RCC 7860 (cell line): ENCODE measurements around the gene CEP95.

ENCODE experiments used
- DNase-seq: peaks from one replicate; pipeline ENCODE4 v3.0.0-alpha.2; 2015; ENCODE audit warnings: low spot score
- FAIRE-seq: peaks from 2 replicates; lab custom pipeline; 2012; peaks lifted over from hg19 to GRCh38; lab: Jason Lieb, UNC

CEP95 gene

GRCh38 chr17:64508683-64509082 lies 1.9 kb downstream of the CEP95 start:
- DNase-seq (no peak), FAIRE-seq (no peak)

DNA sequence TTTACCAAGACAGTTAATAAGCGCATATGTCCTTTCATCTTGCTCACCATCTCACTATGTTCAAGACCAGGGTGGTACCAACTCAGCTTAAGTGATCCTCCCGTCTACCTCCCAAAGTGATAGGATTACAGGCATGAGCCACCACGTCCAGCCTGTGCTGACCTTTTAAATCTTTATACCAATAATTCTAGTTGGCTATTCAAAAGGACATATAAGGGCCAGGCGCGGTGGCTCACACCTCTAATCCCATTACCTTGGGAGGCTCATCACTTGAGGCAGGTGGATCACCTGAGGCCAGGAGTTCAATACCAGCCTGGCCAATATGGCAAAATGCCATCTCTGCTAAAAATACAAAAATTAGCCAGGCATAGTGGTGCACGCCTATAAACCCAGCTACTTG lies 2.4 kb downstream of the CEP95 start:
- DNase-seq (no peak), FAIRE-seq (no peak)

DNA sequence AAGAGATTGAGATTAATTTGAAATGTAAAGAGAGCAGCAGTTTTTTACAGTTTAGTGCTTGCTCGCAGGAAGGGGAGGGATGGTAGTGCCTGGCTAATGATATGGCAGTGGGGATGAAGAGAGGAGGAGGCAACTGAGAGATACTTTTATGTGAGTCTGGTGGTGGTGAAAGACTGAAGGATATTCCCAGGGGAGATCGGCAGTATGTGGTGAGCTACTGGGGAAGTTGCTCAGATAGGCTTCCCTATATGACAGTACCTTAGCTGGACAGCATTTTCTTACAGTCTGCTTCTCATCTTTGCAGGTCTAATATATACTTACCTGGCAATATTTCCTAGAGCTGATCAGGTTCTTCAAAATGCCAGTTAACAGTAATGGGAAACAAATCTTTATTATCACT lies 8.6 kb downstream of the CEP95 start:
- FAIRE-seq: no peak
- DNase-seq: no peak

DNA sequence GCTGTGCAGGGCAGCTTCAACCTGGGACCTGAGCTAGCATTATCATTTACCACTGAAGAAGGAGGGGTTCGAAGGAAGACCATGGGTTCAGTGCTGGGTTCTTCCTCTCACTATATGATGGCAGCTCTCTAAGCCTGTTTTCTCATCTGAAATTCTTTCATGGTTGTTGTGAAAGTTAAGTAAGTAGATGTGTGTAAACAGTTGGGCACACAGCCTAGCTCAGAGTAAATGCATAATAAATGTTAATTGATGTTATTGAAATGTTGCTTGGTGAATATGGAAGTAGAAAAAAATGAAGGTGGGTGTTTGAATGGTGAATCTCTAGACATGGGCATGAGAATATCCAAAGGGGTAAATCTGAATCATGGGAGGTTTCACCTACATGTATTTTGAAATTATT lies 9.1 kb downstream of the CEP95 start:
- DNase-seq: no peak
- no peak for FAIRE-seq

GRCh38 chr17:64519601-64520000 lies 12.8 kb downstream of the CEP95 start:
- no peak for FAIRE-seq
- no peak for DNase-seq

- FAIRE-seq: no peak
- no peak for DNase-seq
Observed at GRCh38 chr17:64520359-64520758, 13.6 kb downstream of the CEP95 start.

DNA sequence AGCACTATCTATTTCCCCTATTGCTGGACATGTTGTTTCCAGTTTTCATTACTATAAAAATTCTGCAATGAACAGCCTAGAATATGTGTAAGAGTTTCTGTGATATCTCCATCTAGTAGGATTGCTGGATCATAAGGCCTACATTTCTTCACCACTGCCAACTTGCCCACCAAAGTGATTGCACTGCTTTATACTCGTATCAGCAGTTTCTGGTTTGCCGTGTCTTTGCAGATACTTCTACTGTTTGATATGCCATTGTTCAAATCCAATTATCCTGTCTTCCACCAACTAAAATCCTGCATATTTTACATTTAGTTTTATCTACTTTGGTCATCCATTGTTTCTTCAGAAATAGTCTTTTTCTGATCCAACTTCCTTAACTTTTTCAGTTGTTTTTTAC lies 21.1 kb downstream of the CEP95 start:
- no peak for DNase-seq
- FAIRE-seq: no peak

DNA sequence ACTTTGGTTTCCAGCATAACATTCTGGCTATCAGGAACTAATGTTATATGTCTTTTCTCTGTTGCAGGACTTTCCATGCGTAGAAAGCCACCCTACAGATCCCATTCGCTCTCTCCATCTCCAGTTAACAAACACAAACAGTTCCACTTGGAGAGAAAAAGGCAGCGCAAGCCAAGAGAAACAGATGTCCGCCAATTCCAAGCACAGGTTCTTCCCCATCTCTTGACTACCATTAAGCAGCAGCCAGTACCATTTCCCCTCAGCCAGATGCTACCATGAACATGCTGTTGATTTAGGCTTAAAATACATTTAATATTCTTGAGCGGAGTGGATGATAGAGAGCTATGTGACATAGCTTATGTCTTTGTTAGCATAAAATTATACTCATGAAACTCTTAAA lies 22.4 kb downstream of the CEP95 start:
- FAIRE-seq (no peak), DNase-seq (no peak)

DNA sequence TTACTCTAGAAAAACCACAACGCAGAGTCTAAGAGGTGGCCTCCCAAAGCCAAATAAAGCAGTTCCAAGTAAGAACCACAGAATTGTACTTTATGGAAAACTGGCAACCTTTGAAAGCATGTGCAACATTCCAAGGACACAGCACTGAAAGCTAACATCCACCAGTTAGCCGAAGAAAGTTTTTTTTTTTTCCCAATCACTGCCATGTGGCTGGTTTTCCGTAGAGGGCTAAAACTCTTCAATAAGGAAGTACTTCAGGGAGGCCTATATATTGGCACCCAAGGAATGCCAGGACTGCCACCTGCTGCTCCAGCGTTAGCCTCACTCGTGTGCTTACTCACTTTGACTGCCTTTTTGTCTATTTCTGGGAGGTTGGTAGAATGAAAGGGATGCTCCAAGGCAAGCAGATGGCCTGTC lies 25.2 kb downstream of the CEP95 start:
- DNase-seq: no peak
- FAIRE-seq: no peak

DNA sequence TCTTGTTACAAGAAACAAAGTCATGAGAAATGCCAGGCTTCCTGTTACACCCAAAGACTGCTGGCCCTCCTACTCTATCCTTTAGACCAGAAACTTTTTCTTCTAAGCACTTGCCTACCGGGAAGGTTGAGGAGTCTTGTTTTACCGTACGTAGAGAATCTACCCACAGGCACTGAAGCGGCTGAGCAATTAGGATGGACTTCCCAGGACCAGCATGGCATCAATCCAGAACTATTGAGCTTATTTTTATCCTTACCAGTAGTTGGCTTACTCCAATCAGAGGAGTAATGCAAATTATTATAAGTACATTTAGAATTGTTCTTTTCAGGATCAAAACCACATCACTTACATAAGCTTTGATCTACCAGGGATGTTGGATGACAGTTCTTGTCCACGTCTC lies 25.6 kb downstream of the CEP95 start:
- DNase-seq (no peak), FAIRE-seq (no peak)

DNA sequence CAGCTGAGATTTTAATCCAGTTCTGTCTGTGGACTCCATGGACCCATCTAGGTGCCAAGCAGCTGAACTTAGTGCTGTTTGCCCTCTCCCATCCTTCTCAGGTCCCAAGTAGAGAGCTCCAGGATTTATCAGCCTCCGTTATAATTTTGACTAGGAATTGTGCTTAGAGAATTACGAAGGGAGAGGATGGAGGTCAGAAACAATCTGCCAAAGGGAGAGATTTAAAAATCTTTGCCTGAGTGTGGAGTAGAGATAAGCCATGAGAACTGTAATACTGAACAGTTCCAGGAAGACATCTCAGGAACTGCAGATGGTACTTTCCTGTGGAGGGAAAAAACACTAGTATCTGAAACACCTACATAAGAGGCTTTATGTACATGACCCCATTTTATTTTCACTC lies 27.0 kb downstream of the CEP95 start:
- DNase-seq: no peak
- FAIRE-seq: no peak

- DNase-seq (no peak), FAIRE-seq (no peak)
Observed at GRCh38 chr17:64534187-64534586, 27.4 kb downstream of the CEP95 start.

GRCh38 chr17:64535357-64535756 lies 28.6 kb downstream of the CEP95 start:
- FAIRE-seq: no peak

GRCh38 chr17:64536913-64537312 lies 30.1 kb downstream of the CEP95 start:
- FAIRE-seq: no peak
- DNase-seq: no peak

More at GRCh38 chr17:64535357-64535756, 28.6 kb downstream of the CEP95 start:
- DNase-seq: no peak

DNA sequence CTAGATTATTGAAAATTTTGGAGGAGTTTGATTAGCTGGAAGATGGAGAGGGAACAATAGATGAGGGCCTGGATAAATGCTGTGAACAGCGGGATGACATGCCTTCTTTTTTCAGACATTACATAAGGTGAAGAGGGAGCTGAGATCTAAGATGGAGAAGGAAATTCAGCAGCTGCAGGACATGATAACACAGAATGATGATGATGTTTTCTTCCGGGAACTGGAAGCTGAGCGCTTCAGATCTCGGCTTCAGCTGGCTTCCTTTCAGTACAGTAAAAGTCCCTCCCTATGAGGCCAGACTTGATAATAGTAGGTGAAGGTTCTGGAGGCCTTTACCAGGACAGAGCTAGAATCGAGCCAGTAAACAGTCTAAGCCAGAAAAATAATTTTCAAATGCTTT lies 30.7 kb downstream of the CEP95 start:
- FAIRE-seq: no peak
- no peak for DNase-seq

GRCh38 chr17:64538508-64539130 lies 31.8 kb downstream of the CEP95 start:
- FAIRE-seq: no peak
- DNase-seq: no peak

DNA sequence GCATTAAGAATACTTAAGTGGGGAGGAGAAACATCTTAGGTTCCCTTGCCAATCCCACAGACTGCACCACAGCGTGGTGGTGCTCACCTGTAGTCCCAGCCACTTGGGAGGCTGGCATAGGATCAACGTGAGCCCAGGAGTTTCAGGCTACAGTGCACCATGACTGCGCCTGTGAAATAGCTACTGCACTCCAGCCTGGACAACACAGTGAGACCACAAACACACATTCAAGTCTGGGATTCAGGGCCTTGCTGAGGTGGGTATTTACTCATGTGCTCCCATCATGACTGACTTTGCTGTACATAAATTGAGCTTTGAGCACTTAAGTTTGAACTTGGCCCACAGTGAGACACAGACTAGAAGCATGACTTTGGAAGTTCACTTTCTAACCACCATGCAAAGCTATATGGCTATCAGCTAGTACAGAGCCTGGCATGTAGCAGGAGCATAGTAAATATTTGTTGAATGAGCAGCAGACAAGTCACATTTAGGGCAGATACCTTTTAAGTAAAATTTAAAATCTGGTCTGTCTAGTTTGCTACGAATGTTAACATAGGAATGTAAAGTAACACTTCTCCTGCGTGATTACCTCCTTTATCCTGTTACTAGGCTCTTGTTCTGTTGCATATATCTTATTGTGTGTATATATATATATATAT lies 33.5 kb downstream of the CEP95 start:
- FAIRE-seq: no peak
- DNase-seq: no peak

- FAIRE-seq (no peak), DNase-seq (no peak)
Observed at GRCh38 chr17:64544742-64545141, 38.0 kb downstream of the CEP95 start.

DNA sequence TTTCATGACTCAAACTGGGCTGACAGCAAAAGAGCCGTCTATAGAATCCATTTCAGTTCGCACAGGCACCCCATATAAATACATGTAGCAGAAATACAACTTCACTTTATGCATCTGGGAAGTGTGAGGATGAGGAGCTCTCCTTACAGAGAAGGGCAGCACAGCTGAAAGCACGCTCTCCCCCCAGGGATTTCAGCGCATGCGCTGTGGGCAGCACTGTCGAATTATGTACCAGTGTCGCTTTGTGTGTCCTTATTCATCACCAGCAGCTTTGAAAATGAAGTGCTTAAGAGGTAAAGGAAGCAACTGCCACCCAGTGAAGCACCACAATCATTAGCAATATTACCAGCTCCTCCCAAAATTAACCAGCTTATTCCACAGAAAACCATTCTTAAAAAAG lies 39.9 kb downstream of the CEP95 start:
- FAIRE-seq: no peak
- DNase-seq: no peak

GRCh38 chr17:64547319-64547718 lies 40.5 kb downstream of the CEP95 start:
- no peak for DNase-seq
- FAIRE-seq: no peak

DNA sequence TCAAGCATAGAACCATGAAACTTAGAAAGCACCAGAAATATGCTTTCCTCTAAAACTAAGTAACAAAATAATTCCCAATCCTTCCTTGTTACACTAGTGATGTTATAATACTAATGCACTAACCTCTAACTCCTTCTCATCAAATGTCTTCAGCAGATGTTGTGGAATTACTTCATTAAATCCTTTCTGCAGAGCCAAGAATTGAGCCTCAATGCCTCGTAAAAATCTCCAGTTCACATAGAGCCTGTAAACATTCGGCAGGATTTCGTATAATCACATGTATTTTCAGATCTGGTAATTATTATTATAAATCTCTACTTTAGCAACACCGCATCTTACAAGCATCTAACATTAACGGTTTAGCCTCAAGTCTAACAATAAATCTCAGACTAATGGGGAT lies 44.7 kb downstream of the CEP95 start:
- DNase-seq: no peak
- FAIRE-seq: no peak

DNA sequence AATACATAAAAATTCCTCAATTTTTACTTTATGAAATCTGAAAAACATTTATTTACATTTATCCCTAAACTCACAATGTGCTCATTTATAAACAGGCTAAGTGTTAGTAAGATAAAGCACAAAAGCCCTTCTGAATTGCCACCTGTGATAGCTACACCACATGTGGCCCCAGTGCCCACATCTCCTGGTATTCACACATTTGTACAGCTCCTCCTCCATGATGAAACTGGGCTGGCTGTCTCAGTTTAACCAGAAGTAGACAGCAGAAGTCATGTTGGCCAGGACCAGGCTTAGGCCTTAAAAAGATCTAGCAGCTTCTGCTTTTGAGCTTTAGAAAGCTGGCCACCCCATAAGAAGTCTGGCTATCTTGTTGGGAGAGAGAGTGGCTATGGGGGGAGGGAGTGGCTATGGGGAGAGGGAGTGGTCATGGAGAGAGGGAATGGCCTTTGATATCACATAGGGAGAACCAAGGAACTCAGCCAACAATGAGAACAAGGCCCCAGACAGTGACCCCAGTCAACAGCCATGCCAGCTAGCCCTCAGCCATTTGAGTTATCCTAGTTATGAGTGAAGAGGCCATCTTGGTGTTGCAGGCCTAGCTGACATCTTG lies 47.4 kb downstream of the CEP95 start:
- no peak for FAIRE-seq
- DNase-seq: no peak

- DNase-seq (no peak), FAIRE-seq (no peak)
Observed at GRCh38 chr17:64555281-64555680, 48.5 kb downstream of the CEP95 start.
